Activated T-helper 9 cell treated with anti-CD3 and anti-CD28 coated beads, Interleukin-2, amount 50 U/mL, for 16 hours (primary cell): ENCODE data around the gene TRIM44.
"Not testable (repeated sequence)": the region's sequence is repeated elsewhere in the genome, so short reads cannot be mapped to it uniquely, and the experiment has no call there.

Experiments used
- DNase-seq: peaks from one replicate; pipeline ENCODE4 v3.0.0-alpha.2; 2020; ENCODE audit warnings: low read depth

TRIM44 gene

DNA sequence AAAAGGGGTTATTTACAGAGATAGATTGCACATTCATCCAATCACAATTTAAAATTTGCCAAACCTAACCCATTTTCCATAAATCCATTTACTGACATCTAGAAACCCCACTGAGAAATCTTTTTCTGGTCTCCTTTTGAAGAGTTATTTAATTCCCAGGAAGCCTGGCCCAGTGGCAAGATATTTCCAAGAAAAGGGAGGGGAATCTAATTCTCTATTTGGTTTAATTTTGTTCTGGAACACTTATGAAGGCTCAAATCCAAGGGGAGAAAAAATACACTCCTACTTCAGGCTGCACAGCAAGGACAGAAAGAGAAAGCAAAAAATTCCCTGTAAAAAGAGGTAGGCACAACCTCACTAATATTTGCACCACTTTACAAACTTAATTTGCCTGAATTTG is 193.1 kb downstream of the TRIM44 start:
- no peak for DNase-seq

DNA sequence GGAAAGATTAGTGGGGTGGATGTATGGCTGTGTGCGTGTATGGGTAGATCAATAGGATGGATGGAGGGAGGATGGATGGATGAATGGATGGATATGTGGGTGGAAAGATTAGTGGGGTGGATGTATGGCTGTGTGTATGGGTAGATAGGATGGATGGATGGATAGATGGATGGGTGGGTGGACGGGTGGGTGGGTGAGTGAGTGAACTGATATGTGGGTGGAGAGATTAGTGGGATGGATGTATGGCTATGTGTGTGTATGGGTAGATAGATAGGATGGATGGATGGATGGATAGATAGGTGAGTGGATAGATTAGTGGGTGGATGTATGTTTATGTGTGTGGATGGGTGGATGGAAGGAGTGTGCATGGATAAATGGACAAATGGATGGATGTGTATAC is 193.7 kb downstream of the TRIM44 start:
- no peak for DNase-seq

DNA sequence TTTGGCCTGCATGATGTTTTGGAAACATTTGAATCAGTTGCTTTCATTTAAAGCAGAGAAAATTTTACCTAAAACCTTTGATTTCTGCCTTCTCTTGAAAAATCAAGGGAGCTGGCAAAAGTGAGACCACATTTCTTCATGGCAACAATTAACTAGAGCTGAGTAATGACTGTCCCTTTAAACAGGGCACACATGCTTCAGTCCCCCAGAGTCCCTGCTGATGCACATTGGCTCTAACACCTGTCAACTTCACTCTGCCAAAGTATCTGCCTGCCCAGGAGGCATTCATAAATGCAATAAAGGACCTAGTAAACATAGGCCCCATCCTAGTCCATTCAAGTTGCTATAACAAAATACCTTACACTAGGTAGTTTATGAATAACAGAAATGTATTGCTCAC is 194.2 kb downstream of the TRIM44 start:
- DNase-seq, result no peak

DNA sequence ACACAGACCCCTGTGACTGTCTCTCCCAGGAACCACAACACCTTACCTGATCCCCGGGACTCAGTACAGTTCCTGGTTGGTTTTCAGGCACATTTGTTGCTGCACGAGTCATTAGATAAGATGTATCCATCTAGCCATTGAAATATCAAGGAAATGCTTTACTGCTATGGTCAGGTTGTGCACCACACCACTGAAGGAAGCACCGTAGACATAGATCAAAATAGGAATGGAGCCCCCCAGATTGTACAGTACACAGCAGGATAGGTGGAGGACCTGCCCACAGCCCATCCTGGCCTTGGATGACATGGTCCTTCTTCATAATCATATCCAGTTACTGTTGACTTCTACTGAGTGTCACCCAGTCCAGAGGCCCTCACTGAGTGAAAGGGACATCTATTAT is 195.3 kb downstream of the TRIM44 start:
- DNase-seq, result no peak

DNA sequence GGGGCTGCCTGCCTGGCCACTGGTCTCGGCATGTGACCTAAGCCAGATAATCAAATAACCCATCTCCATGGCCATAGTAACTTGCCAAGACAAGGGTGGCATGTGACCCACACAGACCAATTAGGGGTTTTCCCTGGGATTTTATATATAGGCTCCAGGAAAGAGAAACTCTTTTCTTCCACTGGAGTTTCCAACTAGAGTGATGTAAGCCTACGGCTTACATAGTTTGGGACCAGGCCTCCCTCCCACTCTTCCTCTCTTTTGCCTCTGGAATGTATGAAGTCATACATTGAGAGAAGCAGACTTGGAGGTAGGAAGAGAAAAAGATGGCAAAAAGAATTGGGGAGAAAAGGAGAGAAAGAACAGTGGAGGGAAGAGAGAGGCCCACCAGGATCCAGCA is 196.7 kb downstream of the TRIM44 start:
- DNase-seq, result no peak

DNA sequence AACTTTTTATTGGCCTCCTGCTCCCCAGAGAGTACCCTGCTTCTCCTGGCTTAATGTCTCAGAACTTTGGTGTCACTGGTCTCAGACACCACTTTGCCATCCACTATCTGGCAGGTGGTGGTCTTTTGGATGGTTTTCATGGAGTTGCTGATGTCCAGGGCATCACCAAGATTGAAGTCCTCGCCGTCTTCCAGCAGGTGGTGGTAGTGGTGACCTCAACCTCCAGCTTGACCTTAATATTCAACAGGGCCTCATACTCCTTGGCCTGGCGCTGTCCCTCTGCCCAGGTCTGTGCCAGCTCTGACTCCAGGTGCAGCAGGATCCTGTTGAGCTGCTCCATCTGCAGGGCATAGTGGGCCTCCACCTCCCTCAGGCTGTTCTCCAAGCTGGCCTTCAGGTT is 197.6 kb downstream of the TRIM44 start:
- DNase-seq, result not testable (repeated sequence)

DNA sequence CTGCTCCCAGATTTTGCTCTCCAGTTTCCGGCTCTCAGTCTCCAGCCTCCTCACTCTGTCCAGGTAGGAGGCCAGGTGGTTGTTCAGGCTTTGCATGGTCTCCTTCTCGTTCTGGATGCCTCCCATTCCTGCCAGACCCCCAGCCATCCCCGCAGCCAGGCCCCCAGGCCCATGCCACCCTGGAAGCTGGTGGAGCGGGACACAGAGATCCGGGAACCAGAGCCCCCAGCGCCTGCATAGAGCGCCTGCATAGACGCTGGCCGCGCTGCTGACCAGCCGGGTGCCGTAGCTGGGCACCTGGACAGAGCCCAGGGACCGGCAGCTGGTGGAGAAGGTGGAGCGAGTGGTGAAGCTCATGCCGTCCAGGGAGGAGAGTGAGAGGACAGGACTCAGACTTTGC is 198.6 kb downstream of the TRIM44 start:
- DNase-seq, result no peak

DNA sequence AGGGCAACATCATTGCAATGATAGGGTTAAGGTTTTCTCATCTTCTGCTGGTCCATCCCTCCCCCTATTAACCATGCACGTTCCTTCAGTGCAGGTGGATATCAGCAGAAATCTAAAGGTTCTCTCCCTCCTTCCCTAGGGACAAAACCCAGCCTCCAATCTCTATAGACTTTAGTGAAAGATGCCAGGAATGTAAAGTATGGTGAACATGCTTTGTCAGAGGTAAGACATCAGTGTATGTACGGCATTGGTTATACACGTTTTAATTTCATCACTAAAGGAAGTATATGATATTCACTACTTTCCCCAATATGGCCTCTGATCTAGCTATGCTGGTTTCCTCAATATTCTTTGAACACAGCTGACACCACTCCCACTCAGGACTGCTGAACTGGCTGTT is 200.1 kb downstream of the TRIM44 start:
- no peak for DNase-seq

DNA sequence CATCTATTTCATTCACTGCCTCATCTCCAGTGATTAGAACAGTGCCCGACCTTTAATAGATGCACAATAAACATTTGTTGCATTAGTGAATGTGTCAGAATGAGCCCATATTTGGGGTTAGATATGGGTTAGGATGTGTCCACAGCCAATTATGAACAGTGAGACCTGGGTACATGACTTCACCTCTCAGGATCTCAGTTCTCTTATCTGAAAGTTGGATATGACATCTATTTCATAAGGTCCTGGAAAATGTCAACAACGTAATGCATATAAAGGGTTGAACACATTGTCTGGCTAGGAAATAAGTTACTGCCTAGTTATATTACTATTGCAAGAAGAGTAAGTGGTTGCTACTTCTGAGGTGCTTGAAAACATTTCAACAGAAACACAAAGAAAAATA is 201.6 kb downstream of the TRIM44 start:
- DNase-seq, result no peak

DNA sequence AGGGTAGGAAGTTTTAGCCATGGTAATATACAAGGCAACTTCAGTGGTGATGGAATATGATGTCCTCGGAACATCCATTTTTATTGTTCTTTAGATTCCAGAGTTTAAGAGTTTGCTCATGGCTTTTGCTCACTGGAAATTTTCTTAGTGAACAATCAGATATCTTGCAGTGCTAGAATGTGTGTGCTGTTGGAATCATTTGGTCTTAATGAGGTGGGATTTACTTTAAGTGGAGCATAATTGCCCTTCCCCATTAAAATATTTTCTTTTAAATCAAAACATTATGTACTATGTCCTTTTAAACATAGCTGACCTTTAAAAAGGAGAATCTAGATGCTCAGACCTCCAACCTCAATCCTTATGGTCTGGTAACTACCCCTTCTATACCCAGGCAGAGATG is 204.0 kb downstream of the TRIM44 start:
- no peak for DNase-seq
